ENCODE data around the gene CCDC83.

CCDC83 gene

DNA sequence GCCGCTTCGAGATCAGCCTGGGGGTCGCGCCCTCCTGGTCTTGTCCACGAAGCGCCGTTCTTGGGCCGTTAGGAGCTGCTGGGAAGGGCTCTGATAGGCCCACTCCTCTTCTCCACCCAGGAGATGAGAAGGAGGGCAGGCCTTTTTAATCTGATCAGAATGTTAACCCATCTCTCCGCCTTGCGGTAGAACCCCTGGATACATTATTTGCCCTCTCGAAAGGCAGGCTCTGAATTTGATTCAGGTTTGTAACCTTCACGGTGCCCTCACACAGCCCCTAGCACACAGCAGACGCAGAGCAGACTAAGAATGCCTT lies at the start of gene CCDC83:
CCDC83 (plus strand) TSS at position 43 of the 316 bp plus-strand sequence. CDS start 9,741 bp downstream, outside the sequence.
- DNase-seq, result no peak

GRCh38 chr11:85805387-85805786 lies 49.8 kb upstream of the CCDC83 start:
- DNase-seq, result no peak

- no peak for DNase-seq
These were observed 49.2 kb upstream of the CCDC83 start for GRCh38 chr11:85806016-85806415.

- no peak for DNase-seq
These were observed 48.3 kb upstream of the CCDC83 start for GRCh38 chr11:85806876-85807275.

DNA sequence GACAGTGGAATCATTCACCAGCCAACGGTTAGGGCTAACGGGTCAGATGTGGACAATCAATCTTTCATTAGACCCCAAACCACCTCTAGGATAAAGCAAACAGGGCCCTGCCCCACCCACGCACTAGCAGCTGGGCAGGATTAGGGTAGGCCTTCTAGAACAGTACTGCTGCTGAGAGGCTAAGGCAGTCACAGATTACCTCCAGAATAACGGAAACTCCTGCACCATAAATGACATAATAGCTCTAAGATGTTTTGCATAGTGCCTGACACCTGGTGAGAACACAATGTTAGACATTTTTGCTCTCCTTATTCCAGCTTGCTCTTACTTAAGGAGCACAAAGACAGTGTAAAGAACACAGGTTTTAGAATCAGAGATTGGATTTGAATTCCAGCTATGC lies 46.0 kb upstream of the CCDC83 start:
- no peak for DNase-seq

- DNase-seq, result no peak
These were observed 45.3 kb upstream of the CCDC83 start for GRCh38 chr11:85809863-85810262.

- no peak for DNase-seq
These were observed 44.7 kb upstream of the CCDC83 start for GRCh38 chr11:85810521-85810870.

DNA sequence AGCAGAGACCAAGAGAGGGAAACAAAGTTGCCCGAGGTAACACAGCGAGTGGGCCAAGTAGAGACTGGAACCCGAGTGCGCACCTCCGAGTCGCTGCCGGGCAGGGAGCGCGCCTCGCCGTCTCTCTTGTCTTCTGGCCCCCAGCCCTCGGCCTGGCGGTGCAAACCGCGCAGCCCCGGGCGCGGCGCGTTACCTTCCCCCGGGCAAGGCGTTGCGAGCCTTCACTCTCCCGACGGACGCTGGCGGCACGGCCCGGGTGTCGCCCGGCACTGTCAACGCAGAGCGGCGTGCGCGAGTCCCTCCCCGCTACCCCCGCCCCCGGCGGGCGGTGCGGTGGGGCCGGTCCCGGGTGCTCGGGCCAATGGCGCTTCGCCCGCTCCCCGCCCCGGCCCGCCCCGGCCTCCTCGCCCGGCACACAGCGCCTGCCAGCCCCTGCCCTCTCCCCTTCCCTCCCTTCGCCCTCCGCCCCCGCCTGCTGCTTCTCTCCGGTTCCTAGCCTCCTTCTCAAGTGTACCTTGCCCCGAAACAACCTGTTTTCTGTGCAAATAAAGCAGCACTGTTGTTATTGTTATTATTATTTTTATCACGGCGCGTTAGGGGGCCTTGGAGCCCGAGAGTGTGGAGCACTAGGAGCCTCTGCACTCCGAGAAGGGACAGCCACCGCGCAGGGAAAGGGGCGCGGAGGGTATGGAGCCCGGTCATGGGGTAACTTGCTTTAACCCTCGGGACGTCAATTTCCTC lies 44.1 kb upstream of the CCDC83 start, which contains the start of gene SYTL2:
SYTL2 (minus strand) TSS at position 271 of the 741 bp plus-strand sequence. CDS start 53,416 bp downstream, outside the sequence.
- DNase-seq, result peak; percentile 68

DNA sequence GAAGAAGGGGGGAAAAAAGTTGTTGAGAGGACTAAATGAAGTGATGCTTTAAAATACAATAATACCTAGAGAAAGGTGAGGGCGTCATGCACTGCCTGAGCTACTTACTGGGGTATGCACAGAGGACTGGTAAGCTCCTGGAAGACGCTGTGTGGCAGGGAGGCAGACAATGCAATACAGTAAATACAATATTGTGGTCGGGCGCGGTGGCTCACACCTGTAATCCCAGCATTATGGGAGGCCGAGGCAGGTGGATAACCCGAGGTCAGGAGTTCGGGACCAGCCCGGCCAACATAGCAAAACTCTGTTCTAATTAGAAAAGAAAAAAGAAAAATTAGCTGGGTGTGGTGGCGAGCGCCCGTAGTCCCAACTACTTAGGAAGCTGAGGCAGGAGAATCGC lies 43.6 kb upstream of the CCDC83 start:
- no peak for DNase-seq

- DNase-seq, result no peak
These were observed 41.5 kb upstream of the CCDC83 start for GRCh38 chr11:85813721-85814120.

- DNase-seq, result no peak
These were observed 39.8 kb upstream of the CCDC83 start for GRCh38 chr11:85815186-85815931.

GRCh38 chr11:85819441-85819840 lies 35.7 kb upstream of the CCDC83 start:
- DNase-seq, result no peak

GRCh38 chr11:85821636-85822035 lies 33.5 kb upstream of the CCDC83 start:
- no peak for DNase-seq

- DNase-seq, result no peak
These were observed 32.4 kb upstream of the CCDC83 start for GRCh38 chr11:85822814-85823213.

- DNase-seq, result no peak
These were observed 31.4 kb upstream of the CCDC83 start for GRCh38 chr11:85823816-85824215.

DNA sequence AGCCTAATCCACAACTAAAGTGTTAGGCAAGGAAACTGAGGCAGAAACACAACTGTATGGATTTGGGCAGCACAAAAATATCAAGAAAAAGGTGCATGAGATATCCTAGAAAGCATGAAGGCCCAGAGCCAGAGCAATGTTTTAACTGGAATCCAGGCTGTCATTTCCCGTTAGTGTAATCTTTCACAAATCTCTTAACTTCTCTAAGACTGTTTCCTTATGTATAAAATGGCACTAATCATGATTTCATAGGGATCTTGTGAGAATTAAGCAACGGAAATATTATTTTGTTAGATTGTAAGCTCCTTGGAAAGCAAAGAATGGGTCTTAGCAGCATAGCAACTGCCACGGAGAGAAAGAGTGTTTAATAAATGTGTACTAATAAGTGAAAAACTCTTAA lies 29.6 kb upstream of the CCDC83 start:
- no peak for DNase-seq

DNA sequence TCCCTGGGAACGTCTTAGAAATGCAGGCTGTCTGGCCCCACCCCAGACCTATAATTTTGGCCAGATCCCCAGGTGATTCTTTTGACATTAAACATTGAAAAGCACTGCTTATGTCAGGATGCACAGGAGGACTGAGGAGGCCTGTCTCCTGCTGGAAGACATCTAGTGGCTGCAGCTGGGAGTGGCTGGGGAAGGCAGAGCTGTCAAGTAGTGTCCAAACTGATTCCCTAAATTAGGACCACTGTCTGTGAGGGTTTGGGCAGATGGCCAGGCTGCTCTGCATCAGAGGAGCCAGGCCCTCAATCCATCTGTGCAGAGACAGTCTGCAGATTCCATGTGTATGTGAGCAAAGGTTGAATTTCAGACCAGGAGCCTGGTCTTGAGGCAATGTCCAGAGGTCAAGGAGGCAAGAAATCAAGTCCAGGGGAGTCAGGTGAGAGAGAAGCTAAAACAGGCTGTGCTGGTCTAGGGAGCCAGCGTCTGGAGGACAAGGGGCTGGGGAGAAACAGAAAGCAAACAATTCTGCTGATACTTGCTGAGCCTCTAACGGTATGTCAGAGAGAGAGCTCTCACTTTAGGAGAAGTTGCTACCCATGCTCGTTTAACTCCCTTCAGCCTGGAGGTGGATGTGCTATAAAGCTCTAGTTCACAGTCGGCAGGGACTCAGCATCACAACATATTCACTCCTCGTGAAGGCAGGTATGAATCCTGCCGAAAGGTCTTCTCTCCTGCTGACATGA lies 28.9 kb upstream of the CCDC83 start:
- no peak for DNase-seq

DNA sequence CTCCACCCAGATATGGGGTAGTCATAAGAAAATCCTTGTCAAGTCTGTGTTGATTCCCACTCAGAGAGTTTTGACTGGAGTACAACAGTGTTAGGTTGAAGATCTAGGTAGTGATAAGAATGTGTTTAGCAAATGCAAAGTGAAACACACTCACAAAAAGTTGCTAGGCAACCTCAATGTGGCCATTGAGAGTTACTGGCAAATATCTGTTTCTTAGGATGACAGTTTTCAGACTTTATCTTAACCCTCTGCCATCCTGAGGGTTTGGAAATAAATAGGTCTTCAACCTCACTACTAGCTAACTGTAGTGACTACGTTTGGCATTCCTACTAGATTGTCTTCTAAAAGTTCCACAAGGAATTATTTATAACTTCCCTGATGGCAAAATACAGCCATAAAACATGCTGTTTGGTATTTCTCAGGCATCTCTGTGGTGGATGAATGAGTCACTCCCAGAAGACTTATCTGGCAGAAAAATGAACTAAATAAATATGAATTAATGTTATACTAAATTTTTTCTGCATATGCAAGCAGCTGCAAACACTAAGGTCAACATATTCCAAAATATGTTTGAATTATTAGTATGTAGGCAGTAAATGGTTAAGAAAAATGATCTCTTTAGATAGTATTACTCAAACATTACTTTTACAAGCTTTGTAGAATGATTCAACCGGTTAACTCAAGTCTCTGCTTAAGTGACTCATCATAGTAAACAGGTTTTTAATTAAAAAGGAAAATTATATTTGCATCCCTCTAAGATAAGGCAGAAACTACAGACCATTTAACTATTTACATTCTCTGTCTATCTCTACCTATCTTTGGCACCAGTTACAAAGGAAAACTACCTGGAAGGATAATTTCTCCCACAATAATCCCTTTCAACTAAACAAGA lies 27.2 kb upstream of the CCDC83 start:
- no peak for DNase-seq

- no peak for DNase-seq
These were observed 26.6 kb upstream of the CCDC83 start for GRCh38 chr11:85828640-85828978.

- DNase-seq, result no peak
These were observed 26.0 kb upstream of the CCDC83 start for GRCh38 chr11:85829172-85829571.

GRCh38 chr11:85831050-85831449 lies 24.1 kb upstream of the CCDC83 start:
- no peak for DNase-seq

- DNase-seq, result no peak
These were observed 19.9 kb upstream of the CCDC83 start for GRCh38 chr11:85835263-85835662.

- DNase-seq, result no peak
These were observed 19.5 kb upstream of the CCDC83 start for GRCh38 chr11:85835729-85836128.

Data from suppressor macrophage treated with lipopolysaccharide for 4 hours (primary cell).